HG03520 (cell line): ENCODE measurements around the gene SLX4IP.

Experiments
- ATAC-seq: cut with Tn5 transposase; IDR thresholded peaks from one replicate; pipeline ENCODE4 v1.9.1; 2021; ENCODE audit warnings: mild to moderate bottlenecking, moderate library complexity; ENCODE audit not compliant: unreplicated experiment

The SLX4IP gene

GRCh38 chr20:10427060-10427692 lies 7.9 kb upstream of the SLX4IP start:
- no peak for ATAC-seq

GRCh38 chr20:10428008-10428407 lies 7.1 kb upstream of the SLX4IP start:
- ATAC-seq: no peak

- no peak for ATAC-seq
These were observed 5.6 kb upstream of the SLX4IP start for GRCh38 chr20:10429443-10429981.

- ATAC-seq: no peak
These were observed 5.1 kb upstream of the SLX4IP start for GRCh38 chr20:10430000-10430466.

- ATAC-seq: no peak
These were observed 4.4 kb upstream of the SLX4IP start for GRCh38 chr20:10430704-10431103.

GRCh38 chr20:10432079-10432478 lies 3.0 kb upstream of the SLX4IP start:
- no peak for ATAC-seq

- ATAC-seq: no peak
These were observed 2.0 kb upstream of the SLX4IP start for GRCh38 chr20:10433014-10433622.

GRCh38 chr20:10433623-10434466 lies 1.3 kb upstream of the SLX4IP start, which contains the start of gene MKKS:
Gene MKKS (minus strand): TSS chr20:10434222. CDS start chr20:10413514, 20,708 bp downstream.
- ATAC-seq: peak; percentile 50

GRCh38 chr20:10434467-10434831 lies 656 bp upstream of the SLX4IP start:
- peak; percentile 36 for ATAC-seq

- no peak for ATAC-seq
These were observed 1.1 kb downstream of the SLX4IP start for GRCh38 chr20:10436053-10436699.

- ATAC-seq: no peak
These were observed 3.1 kb downstream of the SLX4IP start for GRCh38 chr20:10438217-10438616.

- ATAC-seq: no peak
These were observed 8.8 kb downstream of the SLX4IP start for GRCh38 chr20:10443936-10444335.

GRCh38 chr20:10445758-10446157 lies 10.7 kb downstream of the SLX4IP start:
- no peak for ATAC-seq

GRCh38 chr20:10447028-10447427 lies 11.9 kb downstream of the SLX4IP start:
- peak; percentile 100 for ATAC-seq

GRCh38 chr20:10448270-10449156 lies 13.4 kb downstream of the SLX4IP start:
- no peak for ATAC-seq

GRCh38 chr20:10449270-10449669 lies 14.2 kb downstream of the SLX4IP start:
- ATAC-seq: no peak

- peak; percentile 88 for ATAC-seq
These were observed 18.1 kb downstream of the SLX4IP start for GRCh38 chr20:10453241-10453640.

GRCh38 chr20:10454151-10454750 lies 19.1 kb downstream of the SLX4IP start:
- ATAC-seq: no peak

GRCh38 chr20:10461495-10461894 lies 26.4 kb downstream of the SLX4IP start:
- no peak for ATAC-seq

- no peak for ATAC-seq
These were observed 27.4 kb downstream of the SLX4IP start for GRCh38 chr20:10462516-10462915.
